Body of pancreas (tissue), 4 donors: ENCODE results near the gene SMAGP.

Source experiments
- CTCF ChIP-seq, 7 experiments: fragments of 450-650 bp in 4 of 7; fragments of 200-600 bp in 3 of 7; sonication (generic) in 3 of 7; IDR thresholded peaks; one replicate each; pipeline ENCODE4 v1.5.1; 2016 to 2019; ENCODE audit warnings: antibody characterized with exemption in 7 of 7
- POLR2A ChIP-seq, 3 donors: fragments of 450-650 bp; IDR thresholded peaks; one replicate each; pipeline ENCODE4 v1.6.1; 2016; ENCODE audit warnings: antibody characterized with exemption in 3 of 3, mild to moderate bottlenecking in 2 of 3

- TF ChIP-seq POLR2A (IDR thresholded peaks at IDR 0.05) = no peak
- no peak for TF ChIP-seq CTCF (IDR thresholded peaks at IDR 0.05)
Observed at GRCh38 chr12:51225234-51225633, 45.0 kb downstream of the SMAGP start.
